A673 (cell line): ENCODE data around the gene METTL14.

Experiments
- CTCF ChIP-seq: fragments of 300-800, 200-600 bp; sonication (generic); conservative IDR thresholded peaks from 2 replicates; pipeline ENCODE4 v1.5.1; 2017; ENCODE audit warnings: low read depth, mild to moderate bottlenecking, antibody characterized with exemption, low read length, moderate library complexity, mixed read lengths
- EZH2 ChIP-seq: fragments of 200-600 bp; sonication (generic); IDR thresholded peaks from 2 replicates; pipeline ENCODE4 v1.6.1; 2017; ENCODE audit warnings: borderline replicate concordance, low read depth, mild to moderate bottlenecking, mixed read lengths, antibody characterized with exemption, low read length; ENCODE audit not compliant: poor library complexity, severe bottlenecking

- no peak for TF ChIP-seq CTCF
- no peak for TF ChIP-seq EZH2
Measured at GRCh38 chr4:118761397-118762016, 76.3 kb downstream of the METTL14 start.
